ENCODE data around the gene GREM2.

GREM2 gene

DNA sequence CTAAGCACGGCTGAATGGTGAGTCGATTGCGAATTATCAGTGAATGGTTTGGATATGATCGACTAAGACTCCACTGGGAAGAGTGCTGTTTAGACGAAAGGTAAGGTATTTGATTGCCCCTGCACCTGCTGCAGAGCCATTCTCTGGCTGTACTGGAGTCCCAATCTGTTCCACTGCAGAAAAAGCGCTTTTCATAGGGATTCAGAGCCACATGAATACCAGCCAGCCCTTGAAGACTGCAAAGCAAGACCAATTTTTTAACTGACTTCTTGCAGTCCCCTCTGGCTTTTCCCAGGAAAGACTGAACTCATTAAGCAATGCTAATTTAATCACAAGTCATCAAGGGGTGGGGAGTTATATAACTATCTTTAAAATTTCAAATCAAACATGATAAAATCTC, 1.3 kb downstream of the GREM2 start:
- DNase-seq, result no peak

GRCh38 chr1:240609527-240610060, 2.4 kb downstream of the GREM2 start:
- DNase-seq, result no peak

- no peak for DNase-seq
Observed at GRCh38 chr1:240608707-240609106, 3.2 kb downstream of the GREM2 start.

DNA sequence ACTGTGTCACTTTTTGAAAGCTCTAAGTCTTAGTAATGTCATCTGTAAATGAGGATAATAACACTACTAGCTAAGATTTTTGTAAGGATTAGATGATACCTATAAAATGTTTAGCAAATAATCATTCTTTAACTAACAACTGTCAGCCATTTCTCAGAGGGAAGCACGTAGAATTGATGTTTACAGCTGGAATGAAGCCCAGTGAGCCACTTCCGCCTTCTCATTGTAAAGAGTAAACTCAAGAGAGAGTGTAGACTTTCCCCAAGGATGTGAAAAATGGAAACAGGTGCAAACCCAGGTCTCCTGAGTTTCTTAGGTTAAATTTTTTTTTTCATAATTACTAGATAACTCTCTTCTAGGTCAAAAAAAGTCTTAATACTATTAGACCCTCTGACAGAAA, 4.9 kb downstream of the GREM2 start:
- DNase-seq, result no peak

DNA sequence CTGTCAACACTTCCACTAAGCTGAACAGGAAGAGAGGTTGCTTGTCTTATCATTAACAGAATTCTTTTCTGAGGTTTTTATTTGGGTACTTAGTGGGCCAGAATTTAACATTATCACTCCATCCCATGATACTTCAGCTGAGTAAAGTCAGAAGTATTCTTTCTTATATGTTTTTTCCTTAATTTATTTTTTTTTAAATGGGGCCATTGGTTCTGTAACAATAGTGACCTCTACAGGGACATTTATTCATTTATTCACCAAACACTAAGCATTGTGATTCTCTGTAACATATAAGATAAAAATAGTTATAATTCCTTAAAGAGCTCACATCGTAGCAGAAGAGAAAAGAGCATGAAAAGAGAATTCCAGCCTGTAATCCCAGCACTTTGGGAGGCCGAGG, 9.8 kb downstream of the GREM2 start:
- DNase-seq, result peak; percentile 46

- no peak for DNase-seq
Observed at GRCh38 chr1:240599830-240600229, 12.1 kb downstream of the GREM2 start.

GRCh38 chr1:240599299-240599698, 12.7 kb downstream of the GREM2 start:
- no peak for DNase-seq

- no peak for DNase-seq
Observed at GRCh38 chr1:240598216-240599001, 13.5 kb downstream of the GREM2 start.

DNA sequence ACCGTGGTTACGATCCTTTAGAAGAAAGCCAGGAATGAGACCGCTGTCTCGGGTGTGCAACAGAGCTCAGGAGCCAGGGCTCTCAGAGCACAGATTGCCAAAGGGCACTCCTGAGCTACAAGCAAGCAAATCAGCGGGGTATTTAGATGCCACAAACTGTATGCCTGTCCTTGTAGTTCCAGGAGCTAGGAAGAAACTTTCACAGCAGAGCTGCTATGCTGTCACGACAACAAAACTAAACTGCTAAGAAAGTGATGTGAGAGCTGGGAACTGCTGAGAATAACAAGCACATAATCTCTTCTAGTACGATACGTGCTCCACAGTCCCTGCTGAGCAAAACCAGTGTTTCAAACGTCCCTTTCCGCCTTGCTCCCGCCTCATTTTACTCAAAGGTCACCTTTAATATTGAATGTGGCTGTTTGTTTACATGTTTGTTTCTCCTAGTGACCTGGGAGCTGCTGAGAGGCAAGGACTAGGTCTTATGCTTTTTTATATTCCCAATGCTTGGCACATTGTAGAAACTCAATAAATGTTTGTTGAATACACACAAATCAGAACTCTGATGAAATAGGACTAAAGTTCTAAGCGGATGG, 14.7 kb downstream of the GREM2 start:
- no peak for DNase-seq

GRCh38 chr1:240595476-240595875, 16.5 kb downstream of the GREM2 start:
- DNase-seq, result no peak

DNA sequence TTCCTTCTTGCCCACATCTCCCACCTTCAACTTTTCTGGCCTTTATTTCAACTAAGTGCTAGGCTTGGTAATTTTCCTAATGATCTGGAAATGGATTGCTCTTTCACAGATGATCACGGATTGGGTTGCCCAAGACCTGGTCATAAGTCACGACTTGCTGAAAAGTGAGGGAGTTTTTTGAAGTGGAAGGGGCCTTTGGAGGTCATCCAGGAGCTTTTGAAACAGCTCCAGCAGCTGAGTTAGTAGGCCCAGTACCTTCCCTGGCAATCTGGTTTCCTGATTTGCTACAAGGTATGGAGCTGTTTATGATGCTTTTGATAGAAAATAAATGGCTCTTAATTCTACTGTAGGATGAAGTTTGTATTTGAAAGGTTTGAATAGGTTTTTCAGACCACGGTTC, 20.4 kb downstream of the GREM2 start:
- no peak for DNase-seq

GRCh38 chr1:240591078-240591477, 20.9 kb downstream of the GREM2 start:
- no peak for DNase-seq

- no peak for DNase-seq
Observed at GRCh38 chr1:240589585-240590110, 22.3 kb downstream of the GREM2 start.

DNA sequence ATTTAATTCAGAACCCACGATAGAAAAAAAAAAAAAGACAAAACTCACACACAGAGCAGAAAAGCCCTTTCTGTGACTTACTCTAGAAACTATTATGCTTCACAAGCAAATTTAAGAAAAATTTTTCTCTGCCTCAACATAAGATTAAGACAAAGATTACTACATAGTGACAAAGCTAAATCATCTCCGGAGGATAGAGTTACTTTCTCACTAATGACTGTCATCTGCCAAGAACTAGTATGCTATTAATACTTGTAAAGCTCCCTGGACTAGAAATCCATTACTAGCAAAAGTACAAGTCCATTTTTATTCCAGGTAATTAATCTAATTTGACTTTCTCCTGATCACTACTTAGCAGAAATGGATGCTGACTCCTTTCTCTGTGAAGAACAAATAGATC, 25.9 kb downstream of the GREM2 start:
- DNase-seq, result no peak

GRCh38 chr1:240582953-240583352, 29.0 kb downstream of the GREM2 start:
- DNase-seq, result peak; percentile 76

DNA sequence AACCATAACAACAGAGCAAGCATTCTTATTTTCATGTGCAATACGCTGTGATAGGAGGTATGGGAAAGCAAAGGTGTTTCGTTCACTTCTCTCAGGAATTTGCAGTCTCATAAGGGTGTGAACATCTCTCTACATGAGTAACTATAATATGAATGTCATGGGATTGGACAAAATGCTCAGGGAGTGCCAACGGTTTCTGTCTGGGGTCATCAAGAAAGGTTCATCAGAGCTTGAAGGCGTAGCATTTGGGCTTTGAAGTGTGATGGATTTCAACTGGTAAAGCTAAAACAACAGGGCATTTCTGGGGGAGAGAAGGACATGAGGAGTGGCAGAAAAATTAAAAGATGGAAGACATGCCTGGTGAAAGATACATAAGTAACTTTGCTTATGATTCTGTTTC, 32.4 kb downstream of the GREM2 start:
- DNase-seq, result no peak

GRCh38 chr1:240577095-240577494, 34.9 kb downstream of the GREM2 start:
- peak; percentile 19 for DNase-seq

DNA sequence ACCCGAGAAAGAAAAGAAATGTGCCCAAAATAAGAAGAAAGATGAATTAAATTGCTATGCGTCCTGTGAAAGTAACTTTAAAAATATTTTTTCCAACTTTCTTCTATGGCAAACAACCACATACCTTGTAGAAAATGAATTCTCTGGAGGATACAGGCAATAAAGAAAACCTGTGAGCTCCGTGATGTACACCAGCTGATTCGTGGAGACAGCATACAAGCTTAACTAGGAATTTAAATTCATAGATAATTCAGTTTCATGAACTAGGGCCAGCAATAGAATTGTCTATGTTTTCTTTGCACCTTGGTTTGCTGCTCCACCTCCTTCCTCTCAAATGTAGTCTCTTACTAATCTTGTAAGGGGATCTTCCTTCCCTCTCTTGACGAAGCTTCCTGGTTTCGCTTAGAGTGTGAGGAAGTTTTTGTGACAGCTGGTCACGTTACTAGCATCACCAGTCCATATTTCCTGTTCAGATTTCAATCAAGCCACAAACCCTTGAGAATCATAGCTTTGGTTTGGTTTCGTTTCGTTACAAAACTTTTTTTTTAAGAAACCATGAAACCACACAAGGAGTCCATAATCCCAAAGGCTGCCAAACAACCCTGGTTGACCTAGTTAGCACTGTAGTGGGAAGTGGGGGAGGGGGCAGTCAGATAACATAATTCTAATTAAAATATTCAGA, 35.8 kb downstream of the GREM2 start:
- peak; percentile 80 for DNase-seq

GRCh38 chr1:240572328-240572727, 39.6 kb downstream of the GREM2 start:
- DNase-seq, result no peak

DNA sequence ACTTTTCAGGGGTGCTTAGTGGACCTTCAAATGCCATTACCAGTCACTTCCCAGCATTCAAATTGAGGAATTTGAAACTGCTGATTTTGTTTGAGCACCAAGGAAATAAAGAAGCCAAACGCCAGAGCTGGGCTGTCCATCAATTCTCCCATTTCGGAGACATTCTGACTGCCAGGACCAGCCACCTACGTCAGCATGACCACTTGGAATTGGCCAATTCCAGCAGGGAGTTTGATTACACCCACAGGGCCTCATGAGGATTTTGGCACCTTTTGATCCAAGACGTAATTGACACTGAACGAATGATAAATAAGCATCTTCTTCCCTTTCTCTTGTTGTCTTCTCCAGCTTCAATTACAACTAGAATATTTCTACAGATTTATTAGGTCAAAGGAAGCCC, 40.2 kb downstream of the GREM2 start:
- no peak for DNase-seq

- DNase-seq, result no peak
Observed at GRCh38 chr1:240567066-240567465, 44.9 kb downstream of the GREM2 start.

DNA sequence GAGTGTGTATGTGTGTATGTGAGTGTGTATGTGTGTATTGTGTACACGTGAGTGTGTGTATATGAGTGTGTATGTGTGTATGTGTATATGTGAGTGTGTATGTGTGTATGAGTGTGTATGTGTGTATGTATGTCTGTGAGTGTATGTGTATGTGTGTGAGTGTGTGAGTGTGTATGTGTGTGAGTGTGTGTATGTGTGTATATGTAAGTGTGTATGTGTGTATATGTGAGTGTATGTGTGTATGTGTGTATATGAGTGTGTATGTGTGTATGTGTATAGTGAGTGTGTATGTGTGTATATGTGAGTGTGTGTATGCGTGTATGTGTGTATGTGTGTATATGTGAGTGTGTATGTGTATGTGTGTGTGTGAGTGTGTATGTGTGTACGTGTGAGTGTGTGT, 49.2 kb downstream of the GREM2 start:
- no peak for DNase-seq

DNA sequence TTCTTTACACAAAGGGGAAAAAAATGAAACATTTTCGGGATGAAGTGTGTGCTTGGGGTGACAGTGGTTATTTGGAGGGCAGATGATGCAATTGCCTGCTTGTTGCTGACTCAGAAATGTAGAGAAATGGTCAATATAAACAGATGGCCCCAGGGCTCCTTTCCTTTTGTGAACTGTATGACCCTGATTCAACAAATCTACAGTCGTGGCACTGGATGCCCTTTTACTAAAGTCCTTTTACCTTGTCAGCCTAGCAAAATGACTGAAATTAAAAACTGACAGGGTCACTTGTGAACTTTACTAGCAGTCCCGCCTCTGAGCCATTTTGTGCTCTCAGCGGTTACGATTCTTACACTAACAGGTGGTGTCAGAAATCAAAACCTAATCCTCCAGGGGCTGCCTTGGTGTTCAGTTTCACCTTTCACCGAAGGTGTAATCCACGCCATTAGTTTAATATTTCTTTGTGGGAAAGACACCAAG, 49.8 kb downstream of the GREM2 start:
- DNase-seq, result peak; percentile 18

All from fibroblast of skin of scalp (primary cell).